GM19328 (cell line): ENCODE measurements around the gene PTGR1.
"Not testable (repeated sequence)": the region's sequence is repeated elsewhere in the genome, so short reads cannot be mapped to it uniquely, and the experiment has no call there.

Experiments used
- ATAC-seq: cut with Tn5 transposase; IDR thresholded peaks from one replicate; pipeline ENCODE4 v1.9.1; 2021; ENCODE audit warnings: mild to moderate bottlenecking, moderate library complexity; ENCODE audit not compliant: unreplicated experiment

The PTGR1 gene

DNA sequence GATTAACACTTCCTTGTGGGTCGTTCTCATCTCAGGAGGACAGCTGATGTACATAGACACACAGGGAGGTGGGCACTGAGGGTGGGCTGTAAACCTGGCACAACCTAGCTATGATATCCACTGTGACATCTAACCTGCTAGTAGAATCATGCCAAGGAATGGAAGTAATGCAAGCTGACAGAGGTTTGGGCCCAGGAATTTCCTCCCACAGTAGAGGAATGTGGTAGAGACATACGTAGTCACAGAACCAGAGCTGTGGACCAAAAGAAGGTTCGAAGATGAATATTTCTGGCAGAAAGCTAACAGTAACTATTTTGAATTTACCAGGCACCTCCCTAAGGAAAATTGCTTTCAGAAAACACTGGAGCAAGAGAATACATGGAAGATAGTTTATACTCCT lies 16.5 kb upstream of the PTGR1 start:
- no peak for ATAC-seq

DNA sequence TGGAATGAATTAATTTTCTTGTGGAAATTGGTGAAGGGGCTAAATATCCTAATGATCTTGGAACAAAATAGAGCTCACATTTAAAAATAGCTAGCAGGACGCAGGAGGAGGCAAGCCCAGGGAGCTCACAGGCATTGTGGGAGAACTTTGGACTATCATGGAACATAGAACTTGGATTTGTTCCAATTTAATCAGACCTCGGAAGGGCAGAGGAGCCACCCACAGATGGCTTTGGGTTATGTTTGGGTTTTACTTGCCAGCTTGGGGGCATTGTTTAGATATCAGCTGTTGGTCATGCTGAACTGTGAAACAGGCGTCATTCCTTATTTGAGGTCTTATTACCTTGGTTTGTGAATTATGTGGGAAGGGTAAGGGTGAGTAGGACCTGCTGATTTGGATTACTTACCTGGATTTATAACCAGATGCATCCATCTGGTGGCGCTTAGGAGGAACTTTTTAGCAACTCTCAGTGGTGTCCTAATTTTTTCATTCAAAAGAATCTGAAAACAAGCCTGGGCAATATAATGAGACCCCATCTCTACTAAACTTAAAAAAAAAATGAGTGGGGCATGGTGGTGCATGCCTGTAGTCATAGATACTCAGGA lies 14.1 kb upstream of the PTGR1 start:
- ATAC-seq, result no peak

- ATAC-seq, result no peak
Measured at GRCh38 chr9:111610845-111611244, 11.4 kb upstream of the PTGR1 start.

- ATAC-seq, result no peak
Measured at GRCh38 chr9:111610149-111610548, 10.7 kb upstream of the PTGR1 start.

- no peak for ATAC-seq
Measured at GRCh38 chr9:111605041-111605559, 5.7 kb upstream of the PTGR1 start.

DNA sequence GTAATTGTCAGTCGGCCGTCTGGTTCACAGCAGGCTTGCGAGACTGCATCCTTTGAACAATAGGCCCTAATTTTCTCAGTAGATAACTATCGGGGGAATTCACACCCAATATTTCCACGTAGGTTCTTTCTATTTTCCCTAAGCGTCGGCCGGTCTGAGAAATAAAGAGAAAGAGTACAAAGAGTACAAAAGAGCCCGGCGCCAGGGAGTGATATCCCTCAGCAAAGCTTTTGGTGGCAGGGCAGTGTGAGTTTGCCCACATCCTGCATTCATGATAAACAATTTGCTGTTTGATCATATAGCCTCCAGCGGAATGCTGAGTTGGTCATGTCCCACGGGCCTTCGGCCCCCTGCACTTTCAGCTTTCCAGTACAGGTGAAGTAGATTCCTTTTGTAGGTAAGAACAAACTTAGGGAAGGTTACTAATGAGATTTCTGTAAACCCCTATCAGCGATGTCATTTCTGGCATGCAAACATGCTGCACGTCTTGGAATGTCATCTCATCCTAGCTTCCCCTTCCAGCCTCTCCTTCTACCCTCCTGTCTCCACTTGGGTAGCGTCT lies 4.7 kb upstream of the PTGR1 start:
- ATAC-seq, result no peak

DNA sequence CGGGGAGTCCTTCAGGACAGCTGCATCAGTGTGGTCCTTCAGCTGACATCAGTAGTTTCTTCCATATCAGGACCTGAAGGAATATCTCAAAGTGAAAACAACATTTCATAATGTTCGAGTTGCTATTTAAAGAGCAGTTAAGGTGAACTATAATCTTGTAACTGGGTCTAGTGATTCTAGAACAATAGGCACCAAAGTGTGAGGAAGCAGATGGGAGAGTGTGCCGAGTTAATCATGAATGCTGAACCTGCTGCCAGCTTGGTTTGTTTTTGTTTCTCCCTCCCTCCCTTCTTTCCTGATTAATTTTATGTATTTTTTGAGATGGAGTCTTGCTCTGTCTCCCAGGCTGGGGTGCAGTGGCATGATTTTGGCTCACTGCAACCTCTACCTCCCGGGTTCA lies 3.6 kb upstream of the PTGR1 start:
- ATAC-seq, result no peak

DNA sequence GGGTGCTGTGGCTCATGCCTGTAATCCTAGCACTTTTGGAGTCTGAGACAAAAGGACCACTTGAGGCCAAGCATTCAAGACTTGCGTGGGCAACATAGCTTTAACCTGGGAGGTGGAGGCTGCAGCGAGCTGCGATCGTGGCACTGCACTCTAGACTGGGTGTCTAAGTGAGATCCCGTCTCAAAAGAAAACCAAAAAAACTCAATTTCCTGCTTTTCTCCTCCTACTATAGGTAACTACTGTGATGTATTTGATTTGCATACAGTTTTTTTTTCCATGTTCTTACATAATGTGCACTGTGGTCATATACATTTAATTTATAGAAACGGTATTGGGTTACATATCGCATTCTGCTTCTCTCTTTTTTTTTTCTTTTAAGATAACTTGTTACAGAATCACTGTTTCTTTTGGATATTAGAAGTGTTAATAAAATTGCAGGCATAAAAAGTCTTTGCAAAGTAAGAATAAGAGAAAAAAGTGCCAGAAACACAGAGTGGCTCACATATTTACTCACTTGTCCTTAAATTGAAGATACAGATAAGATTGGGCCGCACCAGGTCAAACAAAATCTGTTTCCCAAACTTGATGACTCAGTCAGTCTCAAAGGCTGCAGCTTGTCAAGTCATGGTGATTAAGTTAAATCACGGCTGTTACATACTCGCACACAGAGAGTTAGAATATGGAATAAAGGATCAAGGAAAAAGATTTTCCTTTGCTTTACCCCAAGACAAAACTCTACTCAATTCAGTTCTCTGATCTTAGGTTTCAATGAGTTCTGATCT lies 2.0 kb upstream of the PTGR1 start:
- ATAC-seq, result no peak

- ATAC-seq, result no peak
Measured at GRCh38 chr9:111599955-111600343, 502 bp upstream of the PTGR1 start.

DNA sequence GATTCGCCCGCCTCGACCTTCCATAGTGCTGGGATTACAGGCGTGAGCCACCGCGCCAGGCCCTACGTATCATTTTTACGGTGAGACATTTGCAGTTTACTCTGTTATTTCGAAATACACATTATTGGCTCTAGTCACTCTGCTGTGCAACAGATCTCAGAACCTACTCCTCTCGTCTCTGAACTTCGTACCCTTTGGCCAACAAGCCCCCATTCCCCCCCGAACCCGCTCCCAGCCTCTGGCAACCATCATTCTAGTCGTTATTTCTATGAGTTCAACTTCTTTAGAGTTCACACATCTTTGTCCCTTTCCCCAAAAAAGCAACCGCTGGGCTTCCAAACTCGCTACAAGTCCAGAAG lies 735 bp downstream of the PTGR1 start:
- no peak for ATAC-seq

DNA sequence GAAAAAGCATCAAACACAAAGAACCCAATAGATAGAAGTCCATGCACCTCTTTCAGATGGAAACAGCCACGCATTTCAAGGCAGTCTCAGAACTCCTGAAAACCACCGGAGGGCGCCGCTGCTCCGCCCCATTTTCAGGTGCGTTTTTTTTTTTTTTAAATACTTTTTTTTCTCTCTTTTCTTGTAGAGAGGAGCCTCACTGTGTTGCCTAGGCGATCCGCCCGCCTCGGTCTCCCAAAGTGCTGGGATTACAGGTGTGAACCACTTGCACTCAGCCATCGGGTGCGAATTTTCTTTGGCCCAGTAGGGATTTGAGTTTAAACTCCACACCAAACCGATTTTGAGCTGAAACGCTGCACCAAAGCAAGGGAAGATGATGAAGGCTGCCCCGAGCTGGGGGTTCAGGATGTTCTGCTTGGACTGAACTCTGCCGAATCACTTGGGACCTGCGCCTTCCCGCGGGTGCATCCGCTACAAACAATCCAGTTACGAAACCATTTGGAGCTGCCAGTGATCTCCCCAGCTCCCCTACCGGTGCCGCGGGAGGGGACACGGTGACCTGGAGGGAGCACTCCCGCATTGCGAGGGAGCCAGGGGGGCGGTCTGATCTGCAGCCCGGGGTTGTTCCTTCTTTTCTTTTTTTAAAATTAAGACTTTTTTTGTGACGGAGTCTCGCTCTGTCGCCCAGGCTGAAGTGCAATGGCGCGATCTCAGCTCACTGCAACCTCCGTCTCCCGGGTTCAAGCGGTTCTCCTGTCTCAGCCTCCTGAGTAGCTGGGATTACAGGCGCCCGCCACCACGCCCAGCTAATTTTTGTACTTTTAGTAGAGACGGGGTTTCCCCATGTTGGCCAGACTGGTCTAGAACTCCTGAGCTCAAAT lies 1.4 kb downstream of the PTGR1 start:
- ATAC-seq, result no peak

DNA sequence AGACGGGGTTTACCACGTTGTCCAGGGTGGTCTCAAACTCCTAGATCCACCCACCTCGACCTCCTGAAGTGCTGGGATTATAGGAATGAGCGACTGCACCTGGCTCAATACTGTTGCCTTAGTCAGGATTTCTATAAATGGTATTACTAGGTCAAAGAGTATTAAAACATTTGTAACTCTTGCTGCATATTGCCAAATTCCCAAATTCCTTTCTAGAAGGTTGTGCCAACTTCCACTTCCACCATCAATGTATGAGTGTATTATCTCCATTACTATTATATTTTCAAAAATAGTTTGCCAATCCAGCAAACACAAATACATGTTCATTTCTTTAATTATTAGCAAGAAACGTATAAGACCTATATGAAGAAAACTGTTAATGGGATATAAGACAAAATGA lies 10.6 kb downstream of the PTGR1 start:
- no peak for ATAC-seq

GRCh38 chr9:111586378-111586777 lies 13.1 kb downstream of the PTGR1 start:
- ATAC-seq, result no peak

GRCh38 chr9:111582888-111583287 lies 16.6 kb downstream of the PTGR1 start:
- ATAC-seq, result no peak

GRCh38 chr9:111572950-111573604 lies 26.4 kb downstream of the PTGR1 start:
- ATAC-seq, result no peak

- not testable (repeated sequence) for ATAC-seq
Measured at GRCh38 chr9:111568127-111568526, 31.3 kb downstream of the PTGR1 start.

DNA sequence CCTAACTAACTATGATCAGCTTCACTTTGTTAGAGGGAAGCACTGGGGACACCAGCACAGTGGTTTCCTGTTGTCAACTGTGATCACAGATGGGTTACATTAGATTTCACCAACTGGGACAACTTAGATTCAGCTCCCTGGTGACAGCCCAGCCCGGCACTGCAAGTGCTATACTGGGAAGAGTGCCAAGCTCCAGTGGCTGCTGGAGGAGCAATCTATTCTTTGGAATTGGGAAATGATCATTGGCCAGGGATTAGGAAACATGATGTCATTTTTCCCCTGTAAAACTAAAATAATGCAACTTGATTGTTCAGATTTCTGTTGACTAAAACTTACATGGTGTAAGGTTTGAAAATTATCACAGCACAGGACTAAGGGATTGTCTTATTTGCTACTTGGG lies 33.2 kb downstream of the PTGR1 start:
- no peak for ATAC-seq

DNA sequence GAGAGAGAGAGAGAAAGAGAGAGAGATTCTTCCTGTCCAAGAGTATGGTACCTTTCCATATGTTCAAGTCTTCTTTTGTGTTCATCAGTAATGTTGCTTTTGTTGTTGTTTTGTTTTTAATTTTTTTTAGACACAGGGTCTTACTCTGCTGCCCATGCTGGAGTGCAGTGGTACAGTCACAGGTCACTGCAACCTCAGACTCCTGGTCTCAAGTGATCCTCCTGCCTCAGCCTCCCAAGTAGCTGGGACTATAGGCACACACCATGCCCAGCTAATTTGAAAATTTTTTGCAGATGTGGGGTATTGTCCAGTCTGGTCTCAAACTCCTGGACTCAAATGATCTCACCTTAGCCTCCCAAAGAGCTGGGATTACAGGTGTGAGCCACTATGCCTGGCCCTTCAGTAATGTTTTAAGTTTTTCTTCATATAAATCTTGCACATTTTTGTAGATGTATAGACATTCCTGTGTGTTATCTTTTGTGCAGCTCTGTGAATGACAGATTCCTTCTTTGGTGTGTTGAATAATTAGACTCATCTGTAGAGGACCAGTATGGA lies 38.2 kb downstream of the PTGR1 start:
- no peak for ATAC-seq

GRCh38 chr9:111559000-111559610 lies 40.3 kb downstream of the PTGR1 start:
- no peak for ATAC-seq

DNA sequence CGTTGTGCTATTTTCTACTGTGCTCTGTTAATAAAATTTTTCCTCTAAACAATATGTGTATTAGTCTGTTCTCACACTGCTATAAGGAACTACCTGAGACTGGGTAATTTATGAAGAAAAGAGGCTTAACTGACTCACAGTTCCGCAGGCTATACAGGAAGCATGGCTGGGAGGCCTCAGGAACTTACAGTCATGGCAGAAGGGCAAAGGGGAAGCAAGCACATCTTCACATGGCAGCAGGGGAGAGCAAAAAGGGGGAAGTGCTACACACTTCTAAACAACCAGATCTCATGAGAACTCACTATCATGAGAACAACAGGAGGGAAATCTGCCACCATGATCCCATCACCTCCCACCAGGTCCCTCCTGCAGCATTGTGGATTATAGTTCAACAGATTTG lies 44.0 kb downstream of the PTGR1 start:
- not testable (repeated sequence) for ATAC-seq
